Fibroblast of lung (primary cell): Measurements from ENCODE around the gene PPP1R9A. TPM values are rescaled to one million over a fixed set of nuclear protein-coding genes. Genes with fewer than 3 reads are reported as not detected.

Experiments
- DNase-seq, 2 donors: peaks; one replicate each; pipeline versions ENCODE4 v3.0.0 to v3.0.0-alpha.2; 2010; ENCODE audit warnings: low read depth in 2 of 2
- H2AFZ ChIP-seq: 2 replicates; pipeline ENCODE4 v1.5.1; 2012; ENCODE audit warnings: low read length, control low read depth, inconsistent platforms
- H3K27ac ChIP-seq: 2 replicates; pipeline ENCODE4 v1.5.1; 2011; ENCODE audit warnings: low read length, control low read depth; ENCODE audit not compliant: insufficient read depth
- H3K27me3 ChIP-seq: 2 replicates; pipeline ENCODE4 v1.5.1; 2011; ENCODE audit warnings: mild to moderate bottlenecking, low read length; ENCODE audit not compliant: control insufficient read depth, insufficient read depth
- H3K36me3 ChIP-seq: 2 replicates; pipeline ENCODE4 v1.5.1; 2011; ENCODE audit warnings: low read length; ENCODE audit not compliant: control insufficient read depth, insufficient read depth
- H3K4me1 ChIP-seq: 2 replicates; pipeline ENCODE4 v1.5.1; 2011; ENCODE audit warnings: low read length; ENCODE audit not compliant: control insufficient read depth, insufficient read depth; ENCODE audit errors: extremely low read depth
- H3K4me2 ChIP-seq: 2 replicates; pipeline ENCODE4 v1.5.1; 2011; ENCODE audit warnings: low read length, control low read depth; ENCODE audit not compliant: insufficient read depth; ENCODE audit errors: extremely low read depth
- H3K4me3 ChIP-seq, 4 experiments: fragments of 200-600 bp in 1 of 4; sonication (generic) in 1 of 4; replicated peaks in 1 of 4; 2 replicates each; pipeline ENCODE4 v1.5.1; 2011 to 2016; ENCODE audit warnings: low read length in 4 of 4, low read depth in 3 of 4, mild to moderate bottlenecking in 3 of 4, control low read depth in 2 of 4, inconsistent platforms in 1 of 4, mixed read lengths in 1 of 4; ENCODE audit not compliant: insufficient read depth in 1 of 4; ENCODE audit errors: control extremely low read depth in 1 of 4
- H3K79me2 ChIP-seq: 2 replicates; pipeline ENCODE4 v1.5.1; 2012; ENCODE audit warnings: mild to moderate bottlenecking, low read length, inconsistent platforms; ENCODE audit not compliant: control insufficient read depth, insufficient read depth
- H3K9ac ChIP-seq: 2 replicates; pipeline ENCODE4 v1.5.1; 2011; ENCODE audit warnings: mild to moderate bottlenecking, low read length, control low read depth; ENCODE audit not compliant: insufficient read depth
- H3K9me3 ChIP-seq: 2 replicates; pipeline ENCODE4 v1.5.1; 2012; ENCODE audit warnings: low read depth, low read length; ENCODE audit not compliant: control insufficient read depth, insufficient read depth
- H4K20me1 ChIP-seq: 2 replicates; pipeline ENCODE4 v1.5.1; 2011; ENCODE audit warnings: low read length; ENCODE audit not compliant: control insufficient read depth, insufficient read depth; ENCODE audit errors: extremely low read depth
- CTCF ChIP-seq, 2 donors: IDR thresholded peaks in 1 of 2; conservative IDR thresholded peaks in 1 of 2; 1 replicate in 1 of 2; 2 replicates in 1 of 2; pipeline ENCODE4 v1.5.1; 2011 to 2012; ENCODE audit warnings: low read length in 2 of 2, control low read depth in 1 of 2, inconsistent platforms in 1 of 2, low read depth in 1 of 2, mild to moderate bottlenecking in 1 of 2
- EZH2 ChIP-seq: IDR thresholded peaks from 2 replicates; pipeline ENCODE4 v1.5.1; 2012; ENCODE audit warnings: low read length, control low read depth, mild to moderate bottlenecking; ENCODE audit errors: missing control alignments
- polyA plus RNA-seq, 2 donors: library from polyadenylated mRNA; depleted of rRNA in 1 of 2; stranded (reverse) in 1 of 2; unstranded in 1 of 2; fragments of >200 nt; gene quantifications; 2 replicates each; pipeline ENCODE4 v1.2.1, GENCODE V29; 2011 to 2012; ENCODE audit warnings: missing spikeins in 1 of 2
- total RNA-seq: library from RNA; depleted of rRNA; stranded (reverse); fragments of >200 nt; gene quantifications from 2 replicates; pipeline ENCODE4 v1.2.1, GENCODE V29; 2014

Gene PPP1R9A
- total and polyA plus RNA-seq, 2 donors (not counting 1 experiment from before 2014, with no cell fraction given), result 0.68 to 3.3 TPM

GRCh38 chr7:94882891-94883290, 24.5 kb upstream of the PPP1R9A start:
- no peak overlapping the region for H3K27ac ChIP-seq
- no peak overlapping the region for H3K9ac ChIP-seq
- no peaks in the 10 kb centered on the region for H3K9me3 ChIP-seq
- no peaks in the 10 kb centered on the region for H3K36me3 ChIP-seq
- DNase-seq, result peak in 1 of 2 donors; percentile 12
- no peak for TF ChIP-seq CTCF (conservative IDR thresholded peaks at IDR 0.05 in 1 of 2, IDR thresholded peaks at IDR 0.05 in 1 of 2; ENCODE audit: low read depth in 1 of 2, low read length in 2 of 2)
- TF ChIP-seq EZH2, result no peak
- no peaks in the 10 kb centered on the region for H4K20me1 ChIP-seq
- no peak overlapping the region for H2AFZ ChIP-seq
- H3K4me3 ChIP-seq, result no peak overlapping the region
- H3K79me2 ChIP-seq, result no peaks in the 10 kb centered on the region
- H3K27me3 ChIP-seq, result no peaks in the 10 kb centered on the region
- no peaks in the 10 kb centered on the region for H3K4me1 ChIP-seq
- H3K4me2 ChIP-seq, result no peak overlapping the region

GRCh38 chr7:94883616-94884015, 23.8 kb upstream of the PPP1R9A start:
- Histone ChIP-seq H3K36me3 (no peaks in the 10 kb centered on the region), H3K4me3 (no peak overlapping the region), H2AFZ (no peak overlapping the region), H4K20me1 (no peaks in the 10 kb centered on the region), H3K4me2 (no peak overlapping the region), H3K27ac (no peak overlapping the region), H3K79me2 (no peaks in the 10 kb centered on the region), H3K27me3 (no peaks in the 10 kb centered on the region), H3K4me1 (no peaks in the 10 kb centered on the region), H3K9me3 (no peaks in the 10 kb centered on the region), H3K9ac (no peak overlapping the region)
- TF ChIP-seq CTCF (conservative IDR thresholded peaks at IDR 0.05 in 1 of 2, IDR thresholded peaks at IDR 0.05 in 1 of 2; ENCODE audit: low read depth in 1 of 2, low read length in 2 of 2) (no peak), EZH2 (no peak)
- no peak for DNase-seq

GRCh38 chr7:94888551-94888950, 18.8 kb upstream of the PPP1R9A start:
- H2AFZ ChIP-seq, result no peak overlapping the region
- no peaks in the 10 kb centered on the region for H3K36me3 ChIP-seq
- no peak overlapping the region for H3K4me2 ChIP-seq
- no peak overlapping the region for H3K27ac ChIP-seq
- no peaks in the 10 kb centered on the region for H3K4me1 ChIP-seq
- no peaks in the 10 kb centered on the region for H4K20me1 ChIP-seq
- no peaks in the 10 kb centered on the region for H3K79me2 ChIP-seq
- H3K9me3 ChIP-seq, result no peaks in the 10 kb centered on the region
- H3K9ac ChIP-seq, result no peak overlapping the region
- DNase-seq, result peak in 1 of 2 donors; percentile 14
- no peaks in the 10 kb centered on the region for H3K27me3 ChIP-seq
- H3K4me3 ChIP-seq, result no peak overlapping the region
- TF ChIP-seq CTCF (conservative IDR thresholded peaks at IDR 0.05 in 1 of 2, IDR thresholded peaks at IDR 0.05 in 1 of 2; ENCODE audit: low read depth in 1 of 2, low read length in 2 of 2) (peak in 1 of 2 donors; percentile 26), EZH2 (no peak)
